Left ventricle myocardium superior (tissue), 1 donor: ENCODE results near the gene NSG2. TPM values are rescaled to one million over a fixed set of nuclear protein-coding genes. Genes with fewer than 3 reads are reported as not detected.
"Not testable (repeated sequence)": the region's sequence is repeated elsewhere in the genome, so short reads cannot be mapped to it uniquely, and the experiment has no call there.

ENCODE experiments used
- ATAC-seq: fragments of 200-7000 bp; cut with Tn5 transposase; one replicate; pipeline ENCODE4 v1.9.1; 2020; ENCODE audit warnings: mild to moderate bottlenecking, moderate library complexity
- DNase-seq: peaks from one replicate; pipeline ENCODE4 v3.0.0-alpha.2; 2020
- intact Hi-C: fragments of 100-400 bp; cut with micrococcal nuclease; formaldehyde crosslinking; loops from one replicate; pipeline ENCODE4 v1.11.0; 2022
- total RNA-seq: library from RNA; stranded (reverse); fragmentation: NEBNext Ultra II Directional; extraction: Animal tissue kit (Norgen Biotek cat#: 25700); gene quantifications from one replicate; pipeline ENCODE4 v1.2.1, GENCODE V29; 2021
- donor health status: DM: no; HTN: yes; CAD: no; lungs with severe emphysema.

Gene NSG2
- total RNA-seq, 1 donor from 2014 or later, result 0.27 TPM

- intact Hi-C loops, result no loop called here
- no peak for ATAC-seq
- DNase-seq, result no peak
Measured at GRCh38 chr5:174096619-174097018, 51.1 kb downstream of the NSG2 start.

GRCh38 chr5:174097486-174098185 lies 52.1 kb downstream of the NSG2 start:
- ATAC-seq (no peak), DNase-seq (no peak)
- intact Hi-C loops, result no loop called here

- intact Hi-C loops, result no loop called here
- DNase-seq (no peak), ATAC-seq (no peak)
Measured at GRCh38 chr5:174098694-174099093, 53.2 kb downstream of the NSG2 start.

GRCh38 chr5:174100490-174100889 lies 55.0 kb downstream of the NSG2 start:
- ATAC-seq, result no peak
- intact Hi-C loops, result no loop called here
- DNase-seq, result no peak

GRCh38 chr5:174101195-174101730 lies 55.8 kb downstream of the NSG2 start:
- no peak for ATAC-seq
- no peak for DNase-seq
- intact Hi-C loops, result no loop called here

GRCh38 chr5:174102574-174102973 lies 57.1 kb downstream of the NSG2 start:
- DNase-seq, ATAC-seq, intact Hi-C loops: not testable (repeated sequence)

GRCh38 chr5:174106997-174107655 lies 61.6 kb downstream of the NSG2 start:
- ATAC-seq (peak; percentile 45), DNase-seq (no peak)
- intact Hi-C loops, result no loop called here

- intact Hi-C loops, result no loop called here
- ATAC-seq (no peak), DNase-seq (no peak)
Measured at GRCh38 chr5:174108745-174109144, 63.2 kb downstream of the NSG2 start.

- ATAC-seq, result no peak
- DNase-seq, result no peak
- intact Hi-C loops, result no loop called here
Measured at GRCh38 chr5:174109698-174110260, 64.3 kb downstream of the NSG2 start.

- ATAC-seq (no peak), DNase-seq (no peak)
- intact Hi-C loops, result no loop called here
Measured at GRCh38 chr5:174110310-174110709, 64.8 kb downstream of the NSG2 start.

- DNase-seq (no peak), ATAC-seq (no peak)
- intact Hi-C loops, result no loop called here
Measured at GRCh38 chr5:174111287-174111973, 65.9 kb downstream of the NSG2 start.

GRCh38 chr5:174115226-174115625 lies 69.7 kb downstream of the NSG2 start:
- intact Hi-C loops, result no loop called here
- ATAC-seq, result no peak
- DNase-seq, result no peak

GRCh38 chr5:174118823-174119467 lies 73.4 kb downstream of the NSG2 start:
- intact Hi-C loops, result no loop called here
- no peak for DNase-seq
- no peak for ATAC-seq

GRCh38 chr5:174119468-174119881 lies 74.0 kb downstream of the NSG2 start:
- ATAC-seq, result no peak
- intact Hi-C loops, result no loop called here
- no peak for DNase-seq

GRCh38 chr5:174120401-174121005 lies 75.0 kb downstream of the NSG2 start:
- intact Hi-C loops, result no loop called here
- DNase-seq (no peak), ATAC-seq (no peak)

- ATAC-seq, result no peak
- intact Hi-C loops, result no loop called here
- DNase-seq, result no peak
Measured at GRCh38 chr5:174134545-174134944, 89.0 kb downstream of the NSG2 start.

- intact Hi-C loops, result no loop called here
- ATAC-seq, result no peak
- DNase-seq, result no peak
Measured at GRCh38 chr5:174139623-174140022, 94.1 kb downstream of the NSG2 start.

GRCh38 chr5:174140452-174141020 lies 95.0 kb downstream of the NSG2 start:
- ATAC-seq, result no peak
- no peak for DNase-seq
- intact Hi-C loops, result no loop called here

GRCh38 chr5:174141398-174141797 lies 95.9 kb downstream of the NSG2 start:
- DNase-seq, result no peak
- ATAC-seq, result no peak
- intact Hi-C loops, result no loop called here
